Coronary artery (tissue), 2 donors: ENCODE measurements around the gene RND3.

Source experiments
- DNase-seq: peaks from one replicate; pipeline ENCODE4 v3.0.0-alpha.2; 2017; ENCODE audit warnings: low spot score
- H3K27ac ChIP-seq, 2 donors: fragments of 200-600 bp; sonication (generic); one replicate each; pipeline ENCODE4 v1.5.1; 2016 to 2019
- H3K4me3 ChIP-seq: fragments of 200-600 bp; sonication (generic); 2 replicates; pipeline ENCODE4 v1.5.1; 2016; ENCODE audit warnings: mild to moderate bottlenecking, moderate library complexity
- CTCF ChIP-seq: fragments of 200-600 bp; sonication (generic); IDR thresholded peaks from one replicate; pipeline ENCODE4 v1.5.1; 2019; ENCODE audit warnings: antibody characterized with exemption

Gene RND3

DNA sequence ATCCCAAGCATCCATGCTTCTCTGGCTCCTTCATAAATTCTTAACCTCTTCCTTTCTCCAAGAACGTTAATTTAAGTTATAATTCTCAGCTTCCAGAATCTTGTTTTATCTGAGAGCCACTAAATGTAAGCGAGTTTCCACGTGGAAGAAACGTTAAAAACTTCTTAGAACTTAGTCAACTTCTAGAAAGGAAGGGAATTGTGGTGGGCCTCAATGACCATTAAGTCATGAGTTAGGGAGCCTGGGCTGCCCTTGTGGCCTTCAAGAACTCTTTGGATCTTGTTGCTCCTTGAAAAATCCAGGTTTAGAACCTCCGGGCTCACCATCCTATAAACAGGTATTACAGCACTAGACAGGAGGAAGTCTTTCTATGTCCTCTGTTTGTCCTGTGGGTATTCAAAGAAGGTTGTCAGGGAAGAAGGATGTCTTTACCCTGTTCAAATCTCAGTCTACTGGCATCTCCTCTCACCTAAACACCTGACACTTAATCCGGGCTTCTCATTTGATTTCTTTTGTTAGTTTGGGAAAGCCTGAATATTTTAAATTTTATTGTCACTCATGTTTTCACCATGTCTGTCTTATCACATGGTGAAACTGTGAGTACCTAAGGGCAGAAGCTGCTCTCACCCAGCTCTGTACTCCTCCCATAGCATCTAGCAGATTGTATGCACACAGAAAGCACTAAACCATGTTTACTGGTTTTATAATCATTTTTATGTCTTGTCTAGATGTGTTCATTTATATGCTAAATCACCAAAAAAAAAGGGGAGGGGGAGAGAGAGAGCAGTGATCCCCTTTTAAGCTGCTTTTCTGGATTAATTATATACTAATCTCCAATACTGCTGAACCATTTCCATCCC, 6.3 kb downstream of the RND3 start:
- H3K4me3 ChIP-seq = no peak overlapping the region
- peak overlapping the region; percentile 24 to 48 for H3K27ac ChIP-seq
- no peak for TF ChIP-seq CTCF
- DNase-seq = no peak

DNA sequence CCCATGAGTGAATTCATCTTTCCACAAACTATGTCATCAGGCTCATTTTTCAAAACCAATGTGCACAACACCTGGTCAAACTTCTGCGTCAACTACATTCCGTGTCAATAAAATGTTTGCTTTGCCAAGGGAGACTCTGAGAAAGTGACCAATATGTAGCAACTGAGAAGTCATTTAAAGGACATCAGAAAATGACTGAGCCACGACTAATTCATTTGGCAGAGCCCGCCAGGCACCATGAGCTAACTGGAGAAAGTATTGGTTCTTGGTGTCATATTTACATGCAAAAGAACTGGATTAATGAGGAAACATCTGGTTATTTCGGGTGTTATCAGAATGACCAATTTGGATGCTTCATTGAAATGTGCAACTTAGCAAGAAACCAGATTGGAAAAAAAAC, 7.2 kb downstream of the RND3 start:
- TF ChIP-seq CTCF = no peak
- peak overlapping the region in 1 of 2 donors; percentile 56 for H3K27ac ChIP-seq
- peak overlapping the region; percentile 25 for H3K4me3 ChIP-seq
- DNase-seq = no peak

GRCh38 chr2:150479075-150479915, 8.2 kb downstream of the RND3 start:
- DNase-seq = no peak
- no peak for TF ChIP-seq CTCF
- no peak overlapping the region for H3K4me3 ChIP-seq
- peak overlapping the region in 1 of 2 donors; percentile 56 for H3K27ac ChIP-seq

GRCh38 chr2:150478200-150478974, 9.1 kb downstream of the RND3 start:
- TF ChIP-seq CTCF = no peak
- Histone ChIP-seq H3K27ac (peak overlapping the region; percentile 17 to 28), H3K4me3 (no peak overlapping the region)
- no peak for DNase-seq

DNA sequence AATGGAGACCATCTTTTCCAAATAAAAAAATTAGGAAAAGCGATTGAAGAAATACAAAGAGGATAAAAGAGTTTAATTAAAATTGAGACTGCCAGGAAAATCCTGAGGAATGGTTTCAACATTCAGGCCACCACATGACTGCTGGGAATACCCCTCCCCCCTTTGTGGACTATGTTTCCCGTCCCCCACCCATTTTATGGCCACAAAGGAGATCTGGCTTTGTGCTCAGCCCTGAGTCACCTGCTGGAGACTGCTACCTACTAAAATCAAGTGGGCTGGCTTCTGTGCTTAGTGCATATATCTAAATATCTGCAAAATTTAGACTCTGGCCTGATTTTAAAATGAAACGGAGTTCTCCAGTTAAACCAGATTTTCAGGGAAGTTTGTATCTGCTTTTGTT, 10.1 kb downstream of the RND3 start:
- peak overlapping the region; percentile 79 to 81 for H3K27ac ChIP-seq
- TF ChIP-seq CTCF = no peak
- H3K4me3 ChIP-seq = peak overlapping the region; percentile 52
- DNase-seq = no peak

- Histone ChIP-seq H3K27ac (peak overlapping the region; percentile 79 to 81), H3K4me3 (peak overlapping the region; percentile 52)
- no peak for TF ChIP-seq CTCF
- DNase-seq = no peak
These were observed 10.6 kb downstream of the RND3 start for GRCh38 chr2:150476809-150477302.
